B cell (primary cell): ENCODE data around the gene FOXJ1. TPM values are rescaled to one million over a fixed set of nuclear protein-coding genes. Genes with fewer than 3 reads are reported as not detected.

Experiments
- ATAC-seq: fragments of 200-7000 bp; cut with Tn5 transposase; one replicate; pipeline ENCODE4 v1.10.0; 2021; ENCODE audit warnings: low read depth, mild to moderate bottlenecking, moderate number of reproducible peaks, moderate library complexity
- CTCF ChIA-PET: fragments of 350-600 bp; sonication (Branson Sonifier 250); formaldehyde crosslinking; loops from one replicate; lab custom pipeline; 2021; ENCODE audit warnings: antibody characterized with exemption, inconsistent platforms; lab: Charles Lee
- POLR2A ChIA-PET: fragments of 350-600 bp; sonication (Branson Sonifier 250); formaldehyde crosslinking; loops from one replicate; lab custom pipeline; 2021; ENCODE audit warnings: antibody characterized with exemption; lab: Charles Lee
- DNase-seq: peaks from one replicate; pipeline ENCODE4 v3.0.0; 2013
- H2AFZ ChIP-seq: 2 replicates; pipeline ENCODE4 v1.6.1; 2012; ENCODE audit warnings: mild to moderate bottlenecking, low read depth, low read length; ENCODE audit not compliant: insufficient read depth, poor library complexity, severe bottlenecking
- H3K27ac ChIP-seq, 2 donors: 1 replicate in 1 of 2; 2 replicates in 1 of 2; pipeline ENCODE4 v1.5.1; 2012 to 2013; ENCODE audit warnings: low read length in 2 of 2, mild to moderate bottlenecking in 2 of 2, moderate library complexity in 1 of 2
- H3K27me3 ChIP-seq, 4 experiments: fragments of 200-600 bp in 1 of 4; sonication (generic) in 1 of 4; replicated peaks in 1 of 4; 1 replicate in 2 of 4; 2 replicates in 2 of 4; pipeline versions ENCODE4 v1.6.1 to v1.7.0; 2013 to 2016; ENCODE audit warnings: low read length in 3 of 4, mild to moderate bottlenecking in 2 of 4, mixed read lengths in 1 of 4, moderate library complexity in 1 of 4; ENCODE audit not compliant: insufficient read depth in 4 of 4, control insufficient read depth in 3 of 4; ENCODE audit errors: control extremely low read depth in 1 of 4
- H3K36me3 ChIP-seq, 2 experiments: replicated peaks in 1 of 2; 1 replicate in 1 of 2; 2 replicates in 1 of 2; pipeline versions ENCODE4 v1.6.1 to v1.7.1; 2013; ENCODE audit warnings: low read length in 1 of 2; ENCODE audit not compliant: insufficient read depth in 2 of 2, control insufficient read depth in 1 of 2; ENCODE audit errors: control extremely low read depth in 1 of 2, extremely low read depth in 1 of 2
- H3K4me1 ChIP-seq, 2 donors: fragments of 200-600 bp in 1 of 2; sonication (generic) in 1 of 2; 1 replicate in 1 of 2; 2 replicates in 1 of 2; pipeline versions ENCODE4 v1.5.1 to v1.6.1; 2013 to 2017; ENCODE audit warnings: low read length in 2 of 2; ENCODE audit not compliant: control insufficient read depth in 2 of 2, insufficient read depth in 2 of 2
- H3K4me2 ChIP-seq: replicated peaks from 2 replicates; pipeline ENCODE3; 2012; ENCODE audit warnings: mild to moderate bottlenecking, low read depth, low read length; ENCODE audit not compliant: poor library complexity, severe bottlenecking
- H3K4me3 ChIP-seq, 5 experiments: fragments of 200-600 bp in 1 of 5; sonication (generic) in 1 of 5; 1 replicate in 3 of 5; 2 replicates in 2 of 5; pipeline versions ENCODE4 v1.5.1 to v1.7.0; 2011 to 2016; ENCODE audit warnings: low read length in 4 of 5, mild to moderate bottlenecking in 4 of 5, low read depth in 2 of 5, control low read depth in 1 of 5, moderate library complexity in 1 of 5; ENCODE audit not compliant: insufficient read depth in 1 of 5; ENCODE audit errors: control extremely low read depth in 1 of 5, extremely low read depth in 1 of 5
- H3K79me2 ChIP-seq: fragments of 200-600 bp; sonication (generic); one replicate; pipeline ENCODE4 v1.6.0; 2016; ENCODE audit warnings: low read length; ENCODE audit not compliant: control insufficient read depth, insufficient read depth
- H3K9ac ChIP-seq: fragments of 200-600 bp; sonication (generic); 2 replicates; pipeline ENCODE4 v1.6.1; 2017; ENCODE audit warnings: mild to moderate bottlenecking, low read length, moderate library complexity
- H3K9me3 ChIP-seq, 3 donors: one replicate each; pipeline versions ENCODE4 v1.6.1 to v1.7.1; 2013; ENCODE audit warnings: low read length in 2 of 3; ENCODE audit not compliant: control insufficient read depth in 2 of 3, insufficient read depth in 1 of 3; ENCODE audit errors: control extremely low read depth in 1 of 3
- H4K20me1 ChIP-seq: 2 replicates; pipeline ENCODE4 v1.6.0; 2012; ENCODE audit warnings: mild to moderate bottlenecking, low read length; ENCODE audit not compliant: insufficient read depth, control insufficient read depth, poor library complexity, severe bottlenecking
- H3K27ac Mint-ChIP-seq: one replicate; pipeline ENCODE4 v1.8.0; 2021; ENCODE audit warnings: mixed read lengths
- H3K27me3 Mint-ChIP-seq: one replicate; pipeline ENCODE4 v1.8.0; 2021; ENCODE audit warnings: mixed read lengths
- H3K4me1 Mint-ChIP-seq: one replicate; pipeline ENCODE4 v1.8.0; 2021; ENCODE audit warnings: mixed read lengths
- H3K4me3 Mint-ChIP-seq: one replicate; pipeline ENCODE4 v1.8.0; 2021; ENCODE audit warnings: mixed read lengths
- H3K9me3 Mint-ChIP-seq: one replicate; pipeline ENCODE4 v1.8.0; 2022; ENCODE audit warnings: mixed read lengths; ENCODE audit not compliant: insufficient read depth
- CTCF ChIP-seq: fragments of 200-600 bp; IDR thresholded peaks from one replicate; pipeline ENCODE4 v1.8.0; 2022; ENCODE audit warnings: antibody characterized with exemption, mild to moderate bottlenecking
- EZH2 ChIP-seq: IDR thresholded peaks from 2 replicates; pipeline ENCODE4 v1.6.1; 2012; ENCODE audit warnings: borderline replicate concordance, low read depth, mild to moderate bottlenecking, moderate library complexity, low read length; ENCODE audit not compliant: insufficient read depth, poor library complexity, severe bottlenecking
- WGBS: methylation state at CpG from one replicate; pipeline ENCODE4 v1.1.5; 2013; ENCODE audit warnings: missing lambda C conversion rate; ENCODE audit not compliant: insufficient coverage; 5-methylcytosine and 5-hydroxymethylcytosine counted together
- intact Hi-C: fragments of 100-400 bp; cut with micrococcal nuclease; formaldehyde crosslinking; loops from one replicate; pipeline ENCODE4 v1.10.0; 2022
- polyA plus RNA-seq: library from polyadenylated mRNA; depleted of rRNA; stranded (reverse); fragments of >200 nt; gene quantifications from 2 replicates; pipeline ENCODE4 v1.2.3, GENCODE V29; 2012
- total RNA-seq, 2 donors: library from RNA; stranded (reverse); fragments of 120-200 nt in 1 of 2; gene quantifications; 1 replicate in 1 of 2; 2 replicates in 1 of 2; pipeline versions ENCODE4 v1.2.3 to v1.2.4, GENCODE V29; 2013 to 2022

Gene FOXJ1
- total and polyA plus RNA-seq, 2 donors (not counting 1 experiment from before 2014, with no cell fraction given) = 0.20 to 1.0 TPM

- Histone ChIP-seq H3K27me3 (peaks cover 0 to 8% (median 0%) of the 10 kb centered on the region in 4 experiments), H3K27ac (no peak overlapping the region), H2AFZ (no peak overlapping the region), H3K9me3 (no peaks in the 10 kb centered on the region), H3K36me3 (no peaks in the 10 kb centered on the region), H3K4me2 (no peak overlapping the region), H3K79me2 (no peaks in the 10 kb centered on the region), H3K9ac (no peak overlapping the region), H4K20me1 (no peaks in the 10 kb centered on the region), H3K4me1 (no peaks in the 10 kb centered on the region), H3K4me3 (no peak overlapping the region)
- intact Hi-C loops = no loop called here
- ATAC-seq = no peak
- H3K4me1 Mint-ChIP-seq = peaks cover 2% of the 10 kb centered on the region
- no peak overlapping the region for H3K4me3 Mint-ChIP-seq
- no peak overlapping the region for H3K27ac Mint-ChIP-seq
- POLR2A ChIA-PET = interaction anchor here (0.6 kb wide), 1 partner anchor 137 kb away, joined by 4 read pairs; no protein-coding TSS in a partner anchor
- WGBS = 93% methylated on average over 15 of the region's 21 CpGs
- CTCF ChIA-PET = interaction anchor here (1.3 to 16.8 kb wide), 4 partner anchors 10 to 143 kb away, joined by 3 to 435 read pairs (median 4); no protein-coding TSS in a partner anchor
- no peak for TF ChIP-seq EZH2
- no peak for TF ChIP-seq CTCF
- H3K27me3 Mint-ChIP-seq = peaks cover 14% of the 10 kb centered on the region
- DNase-seq = no peak
- H3K9me3 Mint-ChIP-seq = no peaks in the 10 kb centered on the region
Observed at GRCh38 chr17:76131051-76131691, 9.9 kb downstream of the FOXJ1 start.

GRCh38 chr17:76130473-76130872 is 10.6 kb downstream of the FOXJ1 start:
- Mint-ChIP-seq H3K4me1 (peaks cover 2% of the 10 kb centered on the region), H3K9me3 (no peaks in the 10 kb centered on the region), H3K4me3 (no peak overlapping the region), H3K27me3 (peaks cover 14% of the 10 kb centered on the region), H3K27ac (no peak overlapping the region)
- no peak for DNase-seq
- H3K4me3 ChIP-seq = no peak overlapping the region
- WGBS = 36% methylated on average over 13 of the region's 13 CpGs
- POLR2A ChIA-PET = interaction anchor here (0.6 to 0.7 kb wide), 2 partner anchors 138 to 146 kb away, joined by 3 to 4 read pairs; no protein-coding TSS in a partner anchor
- H3K4me1 ChIP-seq = no peaks in the 10 kb centered on the region
- H3K79me2 ChIP-seq = no peaks in the 10 kb centered on the region
- CTCF ChIA-PET = interaction anchor here (0.9 to 16.8 kb wide), 6 partner anchors 9 to 169 kb away, joined by 3 to 435 read pairs (median 4); no protein-coding TSS in a partner anchor
- no peak overlapping the region for H3K27ac ChIP-seq
- intact Hi-C loops = no loop called here
- no peak for ATAC-seq
- no peak overlapping the region for H2AFZ ChIP-seq
- H3K4me2 ChIP-seq = no peak overlapping the region
- TF ChIP-seq CTCF (no peak), EZH2 (no peak)
- no peaks in the 10 kb centered on the region for H4K20me1 ChIP-seq
- H3K9ac ChIP-seq = no peak overlapping the region
- H3K36me3 ChIP-seq = no peaks in the 10 kb centered on the region
- H3K27me3 ChIP-seq = peaks cover 0 to 8% (median 0%) of the 10 kb centered on the region in 4 experiments
- H3K9me3 ChIP-seq = no peaks in the 10 kb centered on the region
